ENCODE results near the gene FBXW4.

Gene FBXW4

GRCh38 chr10:101716891-101717659 is 22.1 kb upstream of the FBXW4 start:
- Histone ChIP-seq H3K79me2 (ENCODE audit: insufficient read depth, low read depth) (no peaks in the 10 kb centered on the region), H2AFZ (ENCODE audit: low read depth) (no peak overlapping the region), H3K27me3 (ENCODE audit: insufficient read depth, low read depth) (no peaks in the 10 kb centered on the region), H4K20me1 (ENCODE audit: insufficient read depth) (no peaks in the 10 kb centered on the region), H3K4me1 (ENCODE audit: low read depth, poor library complexity, severe bottlenecking) (no peaks in the 10 kb centered on the region), H3K27ac (no peak overlapping the region), H3K4me3 (IDR thresholded peaks at IDR 0.05; ENCODE audit: insufficient read depth, low read depth, low read length) (no peak overlapping the region), H3K36me3 (ENCODE audit: insufficient read depth) (no peaks in the 10 kb centered on the region), H3K9ac (no peak overlapping the region), H3K4me2 (no peak overlapping the region)
- TF ChIP-seq CTCF (conservative IDR thresholded peaks at IDR 0.05; ENCODE audit: low read depth, low read length), result no peak

- Histone ChIP-seq H3K27me3 (ENCODE audit: insufficient read depth, low read depth) (no peaks in the 10 kb centered on the region), H3K9ac (no peak overlapping the region), H3K4me3 (IDR thresholded peaks at IDR 0.05; ENCODE audit: insufficient read depth, low read depth, low read length) (no peak overlapping the region), H3K4me1 (ENCODE audit: low read depth, poor library complexity, severe bottlenecking) (peaks cover 2% of the 10 kb centered on the region), H2AFZ (ENCODE audit: low read depth) (no peak overlapping the region), H3K4me2 (no peak overlapping the region), H3K27ac (no peak overlapping the region), H4K20me1 (ENCODE audit: insufficient read depth) (no peaks in the 10 kb centered on the region), H3K79me2 (ENCODE audit: insufficient read depth, low read depth) (no peaks in the 10 kb centered on the region), H3K36me3 (ENCODE audit: insufficient read depth) (no peaks in the 10 kb centered on the region)
- no peak for TF ChIP-seq CTCF (conservative IDR thresholded peaks at IDR 0.05; ENCODE audit: low read depth, low read length)
Measured at GRCh38 chr10:101712997-101713396, 18.0 kb upstream of the FBXW4 start.

- no peaks in the 10 kb centered on the region for H3K79me2 ChIP-seq (ENCODE audit: insufficient read depth, low read depth)
- no peak overlapping the region for H3K4me3 ChIP-seq (IDR thresholded peaks at IDR 0.05; ENCODE audit: insufficient read depth, low read depth, low read length)
- no peak overlapping the region for H2AFZ ChIP-seq (ENCODE audit: low read depth)
- H3K27ac ChIP-seq, result no peak overlapping the region
- no peaks in the 10 kb centered on the region for H3K36me3 ChIP-seq (ENCODE audit: insufficient read depth)
- no peak overlapping the region for H3K4me2 ChIP-seq
- no peaks in the 10 kb centered on the region for H3K27me3 ChIP-seq (ENCODE audit: insufficient read depth, low read depth)
- no peaks in the 10 kb centered on the region for H4K20me1 ChIP-seq (ENCODE audit: insufficient read depth)
- TF ChIP-seq CTCF (conservative IDR thresholded peaks at IDR 0.05; ENCODE audit: low read depth, low read length), result no peak
- H3K4me1 ChIP-seq (ENCODE audit: low read depth, poor library complexity, severe bottlenecking), result peaks cover 7% of the 10 kb centered on the region
- H3K9ac ChIP-seq, result no peak overlapping the region
Measured at GRCh38 chr10:101710793-101711192, 15.8 kb upstream of the FBXW4 start.

- H3K9ac ChIP-seq, result no peak overlapping the region
- no peaks in the 10 kb centered on the region for H3K27me3 ChIP-seq (ENCODE audit: insufficient read depth, low read depth)
- H3K4me3 ChIP-seq (IDR thresholded peaks at IDR 0.05; ENCODE audit: insufficient read depth, low read depth, low read length), result no peak overlapping the region
- H3K27ac ChIP-seq, result no peak overlapping the region
- H4K20me1 ChIP-seq (ENCODE audit: insufficient read depth), result no peaks in the 10 kb centered on the region
- H3K79me2 ChIP-seq (ENCODE audit: insufficient read depth, low read depth), result no peaks in the 10 kb centered on the region
- H3K4me1 ChIP-seq (ENCODE audit: low read depth, poor library complexity, severe bottlenecking), result peaks cover 7% of the 10 kb centered on the region
- no peak for TF ChIP-seq CTCF (conservative IDR thresholded peaks at IDR 0.05; ENCODE audit: low read depth, low read length)
- no peaks in the 10 kb centered on the region for H3K36me3 ChIP-seq (ENCODE audit: insufficient read depth)
- no peak overlapping the region for H2AFZ ChIP-seq (ENCODE audit: low read depth)
- H3K4me2 ChIP-seq, result no peak overlapping the region
Measured at GRCh38 chr10:101710059-101710695, 15.2 kb upstream of the FBXW4 start.

Data from KMS-11 (cell line).